DND-41 (cell line): ENCODE measurements around the gene SUPT3H.

Experiments
- ATAC-seq: fragments of 200-7000 bp; cut with Tn5 transposase; 3 replicates; pipeline ENCODE4 v1.9.1; 2021; ENCODE audit warnings: low read depth; ENCODE audit not compliant: insufficient read depth
- DNase-seq: peaks from one replicate; pipeline ENCODE4 v3.0.0-alpha.2; 2020
- H2AFZ ChIP-seq: 2 replicates; pipeline ENCODE4 v1.6.0; 2012; ENCODE audit warnings: low read depth, low read length
- H3K27ac ChIP-seq: 2 replicates; pipeline ENCODE4 v1.5.1; 2012; ENCODE audit warnings: low read length, inconsistent platforms
- H3K27me3 ChIP-seq: fragments of 200-600 bp; sonication (generic); 2 replicates; pipeline ENCODE4 v1.6.0; 2012; ENCODE audit warnings: low read length, mild to moderate bottlenecking, inconsistent platforms; ENCODE audit not compliant: insufficient read depth, poor library complexity
- H3K36me3 ChIP-seq: 2 replicates; pipeline ENCODE4 v1.5.1; 2012; ENCODE audit warnings: low read length, inconsistent platforms; ENCODE audit not compliant: insufficient read depth
- H3K4me1 ChIP-seq: 2 replicates; pipeline ENCODE4 v1.5.1; 2012; ENCODE audit warnings: mild to moderate bottlenecking, low read length; ENCODE audit not compliant: insufficient read depth
- H3K4me2 ChIP-seq: 2 replicates; pipeline ENCODE4 v1.6.0; 2012; ENCODE audit warnings: mild to moderate bottlenecking, moderate library complexity, low read length, inconsistent platforms; ENCODE audit not compliant: insufficient read depth
- H3K4me3 ChIP-seq, 2 experiments: fragments of 200-600 bp in 1 of 2; shearing (Covaris generic) in 1 of 2; 2 replicates each; pipeline ENCODE4 v1.5.1; 2012 to 2016; ENCODE audit warnings: inconsistent platforms in 2 of 2, low read length in 2 of 2, mild to moderate bottlenecking in 2 of 2, low read depth in 1 of 2, moderate library complexity in 1 of 2
- H3K79me2 ChIP-seq: 2 replicates; pipeline ENCODE4 v1.6.0; 2012; ENCODE audit warnings: low read length, inconsistent platforms; ENCODE audit not compliant: insufficient read depth
- H3K9ac ChIP-seq: 2 replicates; pipeline ENCODE4 v1.6.0; 2012; ENCODE audit warnings: low read depth, mild to moderate bottlenecking, inconsistent platforms, low read length, moderate library complexity
- H3K9me3 ChIP-seq: 2 replicates; pipeline ENCODE4 v1.5.1; 2012; ENCODE audit warnings: low read length, moderate library complexity, mild to moderate bottlenecking, inconsistent platforms; ENCODE audit not compliant: insufficient read depth, severe bottlenecking
- H4K20me1 ChIP-seq: 2 replicates; pipeline ENCODE4 v1.6.0; 2012; ENCODE audit warnings: low read length; ENCODE audit not compliant: insufficient read depth
- CTCF ChIP-seq: IDR thresholded peaks from 2 replicates; pipeline ENCODE4 v1.5.1; 2012; ENCODE audit warnings: borderline replicate concordance, low read length, moderate library complexity, mild to moderate bottlenecking; ENCODE audit not compliant: poor library complexity, severe bottlenecking; ENCODE audit errors: extremely low read depth
- EZH2 ChIP-seq: IDR thresholded peaks from 3 replicates; pipeline ENCODE4 v1.6.1; 2012; ENCODE audit warnings: borderline replicate concordance, low read depth, mild to moderate bottlenecking, moderate library complexity, low read length, inconsistent platforms; ENCODE audit not compliant: severe bottlenecking

Gene SUPT3H

DNA sequence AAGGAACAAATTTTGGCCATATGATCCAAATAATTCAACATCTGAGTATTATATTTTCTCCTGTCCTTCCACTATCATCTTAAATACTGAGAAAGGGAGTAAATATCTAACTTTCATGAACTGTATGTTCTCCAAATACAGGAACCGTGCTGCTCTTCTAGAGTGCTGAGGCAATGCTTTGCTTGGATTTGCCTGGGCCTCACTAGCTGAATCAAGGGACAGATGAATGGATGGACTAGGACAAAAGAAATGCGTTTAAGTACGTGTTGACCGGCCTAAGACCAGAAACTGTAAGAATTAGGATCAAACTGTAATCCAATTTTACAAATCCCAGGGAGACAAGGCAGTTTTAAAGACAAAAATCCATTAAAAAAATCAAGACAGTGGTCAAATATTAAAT is 412.0 kb downstream of the SUPT3H start:
- TF ChIP-seq EZH2 (no peak), CTCF (no peak)
- no peak for DNase-seq

DNA sequence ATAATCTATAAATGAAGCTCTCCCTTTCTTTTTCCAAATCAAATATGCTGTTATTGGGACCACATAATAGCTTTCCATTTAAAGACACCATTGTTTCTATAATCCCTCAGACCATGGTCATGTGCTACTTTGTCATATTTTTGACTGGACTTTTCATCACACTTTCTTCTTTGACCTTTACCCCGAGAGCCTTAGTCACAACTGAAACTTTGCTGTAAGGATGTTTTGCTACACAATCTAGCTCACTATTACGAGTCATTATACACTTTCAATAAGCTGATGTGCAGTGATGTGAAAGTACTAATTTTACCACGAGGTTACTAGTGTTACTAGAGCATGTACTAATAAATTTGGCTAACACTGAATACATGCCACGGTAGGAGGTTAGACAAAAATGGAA is 416.8 kb downstream of the SUPT3H start:
- Histone ChIP-seq H3K27me3 (no peaks in the 10 kb centered on the region), H3K4me2 (no peak overlapping the region), H3K4me3 (no peak overlapping the region), H3K9ac (no peak overlapping the region), H3K4me1 (no peaks in the 10 kb centered on the region), H2AFZ (no peak overlapping the region), H3K79me2 (no peaks in the 10 kb centered on the region), H3K27ac (no peak overlapping the region), H3K36me3 (no peaks in the 10 kb centered on the region), H3K9me3 (no peaks in the 10 kb centered on the region), H4K20me1 (no peaks in the 10 kb centered on the region)
- no peak for DNase-seq
- no peak for TF ChIP-seq EZH2
- TF ChIP-seq CTCF: no peak
- no peak for ATAC-seq

More for the DNA sequence above, 412.0 kb downstream of the SUPT3H start:
- Histone ChIP-seq H3K9me3 (no peaks in the 10 kb centered on the region), H3K36me3 (no peaks in the 10 kb centered on the region), H3K9ac (no peak overlapping the region), H2AFZ (no peak overlapping the region), H3K4me2 (no peak overlapping the region), H3K4me1 (peaks cover 8% of the 10 kb centered on the region), H3K27ac (no peak overlapping the region), H4K20me1 (no peaks in the 10 kb centered on the region), H3K27me3 (no peaks in the 10 kb centered on the region), H3K79me2 (no peaks in the 10 kb centered on the region), H3K4me3 (no peak overlapping the region)
- no peak for ATAC-seq

GRCh38 chr6:44959651-44960050 is 418.1 kb downstream of the SUPT3H start:
- Histone ChIP-seq H3K9me3 (no peaks in the 10 kb centered on the region), H3K79me2 (no peaks in the 10 kb centered on the region), H3K36me3 (no peaks in the 10 kb centered on the region), H3K27ac (no peak overlapping the region), H3K4me3 (no peak overlapping the region), H3K27me3 (no peaks in the 10 kb centered on the region), H3K4me1 (no peaks in the 10 kb centered on the region), H3K9ac (no peak overlapping the region), H3K4me2 (no peak overlapping the region), H4K20me1 (no peaks in the 10 kb centered on the region), H2AFZ (no peak overlapping the region)
- ATAC-seq: no peak
- TF ChIP-seq EZH2: no peak
- TF ChIP-seq CTCF: no peak
- DNase-seq: no peak

GRCh38 chr6:44957156-44957555 is 420.6 kb downstream of the SUPT3H start:
- DNase-seq (no peak), ATAC-seq (no peak)
- no peaks in the 10 kb centered on the region for H3K27me3 ChIP-seq
- H3K4me3 ChIP-seq: no peak overlapping the region
- H2AFZ ChIP-seq: no peak overlapping the region
- H3K4me1 ChIP-seq: no peaks in the 10 kb centered on the region
- H3K27ac ChIP-seq: no peak overlapping the region
- no peak for TF ChIP-seq EZH2
- TF ChIP-seq CTCF: no peak
- H4K20me1 ChIP-seq: no peaks in the 10 kb centered on the region
- H3K79me2 ChIP-seq: no peaks in the 10 kb centered on the region
- H3K9me3 ChIP-seq: no peaks in the 10 kb centered on the region
- no peak overlapping the region for H3K9ac ChIP-seq
- H3K36me3 ChIP-seq: no peaks in the 10 kb centered on the region; the same call in 1 of the 2 replicates
- no peak overlapping the region for H3K4me2 ChIP-seq
